Chondrocyte (in vitro differentiated cells): ENCODE results near the gene NOX5. TPM values are rescaled to one million over a fixed set of nuclear protein-coding genes. Genes with fewer than 3 reads are reported as not detected.

Experiments used
- DNase-seq: peaks from one replicate; pipeline ENCODE4 v3.0.0; 2021; ENCODE audit warnings: mixed read lengths, low spot score
- H3K27ac Mint-ChIP-seq: one replicate; pipeline ENCODE4 v1.8.0; 2021; ENCODE audit warnings: mild to moderate bottlenecking, moderate library complexity, mixed read lengths; ENCODE audit not compliant: unreplicated experiment
- H3K27me3 Mint-ChIP-seq: 2 replicates; pipeline ENCODE4 v1.8.0; 2021; ENCODE audit warnings: low read depth, mixed read lengths
- H3K36me3 Mint-ChIP-seq: 2 replicates; pipeline ENCODE4 v1.8.0; 2021; ENCODE audit warnings: low read depth, mixed read lengths
- H3K4me1 Mint-ChIP-seq: 2 replicates; pipeline ENCODE4 v1.8.0; 2021; ENCODE audit warnings: low read depth, mild to moderate bottlenecking, mixed read lengths
- H3K4me3 Mint-ChIP-seq: one replicate; pipeline ENCODE4 v1.8.0; 2021; ENCODE audit warnings: mild to moderate bottlenecking, moderate library complexity, mixed read lengths; ENCODE audit not compliant: unreplicated experiment
- H3K9me3 Mint-ChIP-seq: 2 replicates; pipeline ENCODE4 v1.8.0; 2021; ENCODE audit warnings: low read depth, mixed read lengths
- CTCF ChIP-seq: fragments of 200-600 bp; sonication (generic); IDR thresholded peaks from 2 replicates; pipeline ENCODE4 v1.5.0; 2021; ENCODE audit warnings: antibody characterized with exemption, mild to moderate bottlenecking, moderate library complexity
- total RNA-seq: library from RNA; stranded (reverse); gene quantifications from 3 replicates; pipeline ENCODE4 v1.2.1, GENCODE V29; 2021

The NOX5 gene
- total RNA-seq, 1 donor from 2014 or later: not detected

GRCh38 chr15:69017978-69018377 lies 3.5 kb downstream of the NOX5 start:
- DNase-seq: no peak
- no peaks in the 10 kb centered on the region for H3K9me3 Mint-ChIP-seq
- H3K27ac Mint-ChIP-seq: no peak overlapping the region
- H3K4me1 Mint-ChIP-seq: no peaks in the 10 kb centered on the region
- H3K36me3 Mint-ChIP-seq: no peaks in the 10 kb centered on the region
- H3K4me3 Mint-ChIP-seq: no peak overlapping the region
- TF ChIP-seq CTCF: no peak
- H3K27me3 Mint-ChIP-seq: peaks cover 3% of the 10 kb centered on the region

GRCh38 chr15:69018951-69019350 lies 4.5 kb downstream of the NOX5 start:
- H3K36me3 Mint-ChIP-seq: no peaks in the 10 kb centered on the region
- no peak overlapping the region for H3K4me3 Mint-ChIP-seq
- peaks cover 3% of the 10 kb centered on the region for H3K27me3 Mint-ChIP-seq

GRCh38 chr15:69021895-69022294 lies 7.4 kb downstream of the NOX5 start:
- H3K36me3 Mint-ChIP-seq: no peaks in the 10 kb centered on the region
- H3K4me1 Mint-ChIP-seq: no peaks in the 10 kb centered on the region
- no peak overlapping the region for H3K4me3 Mint-ChIP-seq
- no peak for TF ChIP-seq CTCF
- no peaks in the 10 kb centered on the region for H3K27me3 Mint-ChIP-seq
- no peak overlapping the region for H3K27ac Mint-ChIP-seq
- H3K9me3 Mint-ChIP-seq: no peaks in the 10 kb centered on the region
- DNase-seq: no peak

More at GRCh38 chr15:69018951-69019350, 4.5 kb downstream of the NOX5 start:
- TF ChIP-seq CTCF: no peak
- H3K27ac Mint-ChIP-seq: no peak overlapping the region
- no peak for DNase-seq
- H3K4me1 Mint-ChIP-seq: no peaks in the 10 kb centered on the region
- H3K9me3 Mint-ChIP-seq: no peaks in the 10 kb centered on the region

- TF ChIP-seq CTCF: no peak
- DNase-seq: no peak
- H3K27me3 Mint-ChIP-seq: no peaks in the 10 kb centered on the region
- H3K36me3 Mint-ChIP-seq: no peaks in the 10 kb centered on the region
- H3K27ac Mint-ChIP-seq: no peak overlapping the region
- H3K4me1 Mint-ChIP-seq: no peaks in the 10 kb centered on the region
- no peak overlapping the region for H3K4me3 Mint-ChIP-seq
- no peaks in the 10 kb centered on the region for H3K9me3 Mint-ChIP-seq
These were observed 10.8 kb downstream of the NOX5 start for GRCh38 chr15:69025320-69025719.

- no peak overlapping the region for H3K4me3 Mint-ChIP-seq
- H3K27ac Mint-ChIP-seq: no peak overlapping the region
- no peak for DNase-seq
- H3K4me1 Mint-ChIP-seq: no peaks in the 10 kb centered on the region
- no peaks in the 10 kb centered on the region for H3K9me3 Mint-ChIP-seq
- no peak for TF ChIP-seq CTCF
- no peaks in the 10 kb centered on the region for H3K27me3 Mint-ChIP-seq
- H3K36me3 Mint-ChIP-seq: no peaks in the 10 kb centered on the region
These were observed 11.9 kb downstream of the NOX5 start for GRCh38 chr15:69026355-69026754.
